Naive B cell (primary cell): ENCODE data around the gene LGALS4. TPM values are rescaled to one million over a fixed set of nuclear protein-coding genes. Genes with fewer than 3 reads are reported as not detected.
"Not testable (repeated sequence)": the region's sequence is repeated elsewhere in the genome, so short reads cannot be mapped to it uniquely, and the experiment has no call there.

Experiments
- ATAC-seq, 2 donors: fragments of 150-1000 bp; cut with Tn5 transposase; 2 replicates each; pipeline ENCODE4 v1.10.0; 2021; ENCODE audit warnings: low read depth in 2 of 2, mild to moderate bottlenecking in 2 of 2, moderate library complexity in 2 of 2
- DNase-seq: peaks from one replicate; pipeline ENCODE4 v3.0.0; 2022
- H3K27ac Mint-ChIP-seq, 6 donors: one replicate each; pipeline ENCODE4 v1.8.0; 2020 to 2022; ENCODE audit warnings: mild to moderate bottlenecking in 6 of 6, mixed read lengths in 6 of 6, moderate library complexity in 5 of 6, inconsistent platforms in 2 of 6
- H3K27me3 Mint-ChIP-seq, 3 donors: one replicate each; pipeline ENCODE4 v1.8.0; 2021 to 2022; ENCODE audit warnings: mixed read lengths in 3 of 3, mild to moderate bottlenecking in 1 of 3
- H3K36me3 Mint-ChIP-seq, 2 donors: one replicate each; pipeline ENCODE4 v1.8.0; 2020 to 2022; ENCODE audit warnings: mixed read lengths in 2 of 2, inconsistent platforms in 1 of 2, mild to moderate bottlenecking in 1 of 2
- H3K4me1 Mint-ChIP-seq, 3 donors: one replicate each; pipeline ENCODE4 v1.8.0; 2020 to 2022; ENCODE audit warnings: mixed read lengths in 3 of 3, inconsistent platforms in 1 of 3, mild to moderate bottlenecking in 1 of 3, moderate library complexity in 1 of 3
- H3K4me3 Mint-ChIP-seq, 8 donors: one replicate each; pipeline ENCODE4 v1.8.0; 2020 to 2022; ENCODE audit warnings: mild to moderate bottlenecking in 8 of 8, mixed read lengths in 8 of 8, moderate library complexity in 8 of 8, inconsistent platforms in 2 of 8
- H3K9me3 Mint-ChIP-seq, 7 donors: one replicate each; pipeline ENCODE4 v1.8.0; 2020 to 2022; ENCODE audit warnings: mixed read lengths in 7 of 7, mild to moderate bottlenecking in 5 of 7, inconsistent platforms in 2 of 7, moderate library complexity in 1 of 7
- polyA plus RNA-seq, 6 donors: library from polyadenylated mRNA; unstranded; fragments of 300-500 nt; fragmentation: Illumina TruSeq; gene quantifications; one replicate each; pipeline ENCODE4 v1.2.3, GENCODE V29; 2021; ENCODE audit warnings: low read depth in 6 of 6

The LGALS4 gene
- polyA plus RNA-seq, 6 donors from 2014 or later: 1.4 TPM; not detected in 5

GRCh38 chr19:38829203-38829602 lies 16.5 kb upstream of the LGALS4 start:
- not testable (repeated sequence) for H3K27me3 Mint-ChIP-seq, DNase-seq, H3K9me3 Mint-ChIP-seq, ATAC-seq, H3K36me3 Mint-ChIP-seq
- Mint-ChIP-seq H3K4me3 (peak overlapping the region in 4 of 8 donors; percentile 25 to 97 (median 93)), H3K27ac (peak overlapping the region in 1 of 6 donors; percentile 70), H3K4me1 (peaks cover 12 to 53% (median 37%) of the 10 kb centered on the region in 3 donors)

GRCh38 chr19:38826856-38827551 lies 14.3 kb upstream of the LGALS4 start:
- peak overlapping the region in 2 of 6 donors; percentile 34 to 83 for H3K27ac Mint-ChIP-seq
- H3K36me3 Mint-ChIP-seq: peaks cover 15 to 25% of the 10 kb centered on the region in 2 donors

GRCh38 chr19:38825936-38826335 lies 13.2 kb upstream of the LGALS4 start:
- Mint-ChIP-seq H3K4me1 (peaks cover 14 to 45% (median 37%) of the 10 kb centered on the region in 3 donors), H3K27ac (peak overlapping the region in 1 of 6 donors; percentile 47), H3K36me3 (peaks cover 15 to 25% of the 10 kb centered on the region in 2 donors)
- ATAC-seq, DNase-seq, H3K9me3 Mint-ChIP-seq, H3K27me3 Mint-ChIP-seq, H3K4me3 Mint-ChIP-seq: not testable (repeated sequence)

More at GRCh38 chr19:38826856-38827551, 14.3 kb upstream of the LGALS4 start:
- DNase-seq (no peak), ATAC-seq (no peak)
- Mint-ChIP-seq H3K27me3 (no peaks in the 10 kb centered on the region), H3K9me3 (no peaks in the 10 kb centered on the region), H3K4me3 (peak overlapping the region in 2 of 8 donors; percentile 8 to 53), H3K4me1 (peaks cover 21 to 55% (median 44%) of the 10 kb centered on the region in 3 donors)

DNA sequence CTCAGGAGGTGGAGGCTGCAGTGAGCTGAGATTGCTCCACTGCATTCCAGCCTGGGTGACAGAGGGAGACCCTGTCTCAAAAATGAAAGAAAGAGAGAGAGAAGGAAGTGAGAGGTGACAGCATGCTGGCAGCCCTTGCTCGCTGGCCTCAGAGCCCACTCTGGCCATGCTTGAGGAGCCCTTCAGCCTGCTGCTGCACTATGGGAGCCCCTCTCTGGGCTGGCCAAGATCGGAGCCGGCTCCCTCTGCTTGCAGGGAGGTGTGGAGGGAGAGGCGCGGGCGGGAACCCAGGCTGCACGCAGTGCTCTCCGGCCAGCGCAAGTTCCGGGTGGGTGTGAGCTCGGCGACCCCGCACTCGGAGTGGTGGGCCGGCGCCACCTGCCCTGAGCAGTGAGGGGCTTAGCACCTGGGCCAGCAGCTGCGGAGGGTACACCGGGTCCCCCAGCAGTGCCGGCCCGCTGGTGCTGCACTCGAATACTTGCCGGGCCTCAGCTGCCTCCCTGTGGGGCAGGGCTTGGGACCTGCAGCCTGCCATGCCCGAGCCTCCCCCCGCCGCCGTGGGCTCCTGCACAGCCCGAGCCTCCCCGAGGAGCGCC lies 8.6 kb upstream of the LGALS4 start:
- Mint-ChIP-seq H3K27ac (peak overlapping the region in 1 of 6 donors; percentile 59), H3K4me1 (peaks cover 14 to 33% (median 16%) of the 10 kb centered on the region in 3 donors), H3K36me3 (peaks cover 16 to 25% of the 10 kb centered on the region in 2 donors)
- not testable (repeated sequence) for ATAC-seq, H3K27me3 Mint-ChIP-seq, DNase-seq, H3K9me3 Mint-ChIP-seq, H3K4me3 Mint-ChIP-seq

GRCh38 chr19:38819231-38819920 lies 6.6 kb upstream of the LGALS4 start:
- H3K4me1 Mint-ChIP-seq: peaks cover 9 to 27% (median 16%) of the 10 kb centered on the region in 3 donors
- no peak for ATAC-seq
- peaks cover 16 to 34% of the 10 kb centered on the region in 2 donors for H3K36me3 Mint-ChIP-seq
- H3K9me3 Mint-ChIP-seq: no peaks in the 10 kb centered on the region
- H3K27me3 Mint-ChIP-seq: no peaks in the 10 kb centered on the region
- H3K4me3 Mint-ChIP-seq: no peak overlapping the region
- DNase-seq: no peak
- H3K27ac Mint-ChIP-seq: peak overlapping the region in 1 of 6 donors; percentile 69

- Mint-ChIP-seq H3K4me1 (peaks cover 1 to 16% (median 4%) of the 10 kb centered on the region in 3 donors), H3K27ac (no peak overlapping the region), H3K9me3 (no peaks in the 10 kb centered on the region), H3K27me3 (no peaks in the 10 kb centered on the region), H3K36me3 (peaks cover 0 to 19% of the 10 kb centered on the region in 2 donors), H3K4me3 (no peak overlapping the region)
- no peak for ATAC-seq
- DNase-seq: no peak
Measured at GRCh38 chr19:38817081-38817480, 4.3 kb upstream of the LGALS4 start.

DNA sequence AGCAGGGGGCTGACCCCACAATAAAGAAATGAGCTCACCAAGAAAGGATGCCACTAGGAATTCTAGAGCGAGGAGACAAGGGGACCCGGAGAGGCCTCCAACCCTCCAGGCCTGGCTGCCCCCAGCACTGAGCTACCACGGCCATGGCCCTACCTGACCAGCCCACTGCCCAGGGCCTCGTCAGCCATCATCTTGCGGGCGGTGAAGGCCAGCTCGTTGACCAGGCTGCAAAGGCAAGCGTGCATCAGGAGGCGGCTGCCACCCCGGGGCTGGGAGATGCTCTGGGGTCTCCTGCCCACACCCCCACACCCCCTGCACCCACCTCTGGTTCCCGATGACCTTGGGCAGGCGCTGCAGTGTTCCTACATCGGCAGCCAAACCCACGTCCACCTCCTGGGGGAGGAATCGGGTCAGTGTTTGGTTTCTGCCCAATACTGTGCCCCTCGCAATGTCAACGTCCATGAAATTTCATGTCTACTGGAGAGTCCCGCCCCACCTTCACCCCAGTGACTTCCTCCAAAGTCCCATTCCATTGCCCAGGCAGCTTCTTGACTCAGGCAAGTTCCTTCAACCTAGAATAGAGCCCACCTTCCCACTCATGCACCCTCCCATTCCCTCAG lies 3.5 kb upstream of the LGALS4 start:
- Mint-ChIP-seq H3K36me3 (peaks cover 0 to 19% of the 10 kb centered on the region in 2 donors), H3K4me3 (no peak overlapping the region), H3K4me1 (peaks cover 1 to 16% (median 4%) of the 10 kb centered on the region in 3 donors), H3K9me3 (no peaks in the 10 kb centered on the region), H3K27me3 (no peaks in the 10 kb centered on the region), H3K27ac (peak overlapping the region in 1 of 6 donors; percentile 74)
- ATAC-seq: no peak
- DNase-seq: no peak

- no peak overlapping the region for H3K4me3 Mint-ChIP-seq
- peak overlapping the region in 1 of 6 donors; percentile 54 for H3K27ac Mint-ChIP-seq
- ATAC-seq (no peak), DNase-seq (no peak)
- no peaks in the 10 kb centered on the region for H3K9me3 Mint-ChIP-seq
- peaks cover 0 to 19% of the 10 kb centered on the region in 2 donors for H3K36me3 Mint-ChIP-seq
- H3K27me3 Mint-ChIP-seq: no peaks in the 10 kb centered on the region
- peaks cover 0 to 9% (median 4%) of the 10 kb centered on the region in 3 donors for H3K4me1 Mint-ChIP-seq
Measured at GRCh38 chr19:38815059-38816001, 2.6 kb upstream of the LGALS4 start.

- ATAC-seq, H3K9me3 Mint-ChIP-seq, H3K4me3 Mint-ChIP-seq, DNase-seq, H3K27ac Mint-ChIP-seq, H3K27me3 Mint-ChIP-seq: not testable (repeated sequence)
- H3K4me1 Mint-ChIP-seq: peaks cover 2 to 10% (median 4%) of the 10 kb centered on the region in 3 donors
- H3K36me3 Mint-ChIP-seq: peaks cover 0 to 19% of the 10 kb centered on the region in 2 donors
Measured at GRCh38 chr19:38813932-38814331, 1.2 kb upstream of the LGALS4 start.

DNA sequence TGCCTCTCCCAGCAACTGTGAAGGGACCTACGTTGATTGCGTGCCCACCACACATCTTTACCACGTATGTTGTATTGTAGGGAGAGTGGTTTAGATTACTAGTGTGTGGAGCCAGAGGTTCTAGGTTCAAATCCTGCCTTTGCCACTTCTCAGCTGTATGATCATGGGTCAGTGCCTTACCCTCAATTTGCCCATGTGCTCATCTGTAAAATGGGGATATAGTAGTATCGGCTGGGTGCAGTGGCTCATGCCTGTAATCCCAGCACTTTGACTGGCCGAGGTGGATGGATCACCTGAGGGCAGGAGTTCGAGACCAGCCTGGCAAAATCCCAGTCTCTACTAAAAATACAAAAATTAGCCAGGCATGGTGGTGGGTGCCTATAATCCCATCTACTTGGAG lies 578 bp upstream of the LGALS4 start:
- peak overlapping the region in 1 of 6 donors; percentile 87 for H3K27ac Mint-ChIP-seq
- H3K36me3 Mint-ChIP-seq: peaks cover 0 to 20% of the 10 kb centered on the region in 2 donors
- H3K4me3 Mint-ChIP-seq: peak overlapping the region in 1 of 8 donors; percentile 10
- ATAC-seq (no peak), DNase-seq (no peak)
- H3K9me3 Mint-ChIP-seq: no peaks in the 10 kb centered on the region
- H3K4me1 Mint-ChIP-seq: peaks cover 2 to 10% (median 4%) of the 10 kb centered on the region in 3 donors
- H3K27me3 Mint-ChIP-seq: no peaks in the 10 kb centered on the region

DNA sequence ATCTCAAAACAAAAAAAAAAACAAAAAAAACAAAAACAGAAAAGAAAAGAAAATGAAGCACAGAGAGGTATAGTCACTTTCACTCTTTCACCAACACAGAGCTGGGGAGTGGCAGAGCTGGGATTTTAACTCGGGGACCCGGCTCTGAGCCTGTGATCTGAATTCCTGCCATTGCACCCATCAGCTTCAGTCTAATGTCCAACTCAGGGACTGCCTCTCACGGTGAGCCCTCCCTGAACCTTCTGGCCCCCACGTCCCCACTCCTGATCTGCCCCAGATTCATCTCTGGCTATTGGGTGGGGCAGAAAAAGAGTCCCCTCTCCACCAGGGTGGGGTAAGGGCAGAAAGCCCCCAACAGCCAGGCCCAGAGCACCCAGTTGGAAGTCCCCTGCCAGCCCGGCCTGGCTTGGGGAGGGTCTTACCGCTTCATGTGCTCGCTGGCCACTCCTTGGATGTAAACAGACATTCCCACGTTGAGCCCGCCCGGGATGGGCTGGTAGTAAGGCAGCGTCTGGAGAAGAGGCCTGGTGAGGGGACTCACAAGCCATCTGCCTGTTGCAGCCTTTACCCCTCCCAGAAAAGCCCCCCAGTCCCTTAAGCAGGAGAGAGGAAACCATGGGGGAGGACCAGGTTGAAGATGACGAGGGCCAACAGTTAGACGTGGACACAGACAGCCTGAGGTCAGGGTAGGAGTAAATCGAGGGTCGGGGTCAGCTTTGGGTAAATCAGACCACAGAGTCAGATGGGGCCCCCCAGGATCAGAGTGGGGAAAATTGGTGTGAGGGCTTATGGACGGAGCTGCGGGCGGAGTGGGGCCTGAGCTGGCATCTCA lies 520 bp downstream of the LGALS4 start:
- no peak for DNase-seq
- peaks cover 0 to 25% of the 10 kb centered on the region in 2 donors for H3K36me3 Mint-ChIP-seq
- peaks cover 2 to 12% (median 6%) of the 10 kb centered on the region in 3 donors for H3K4me1 Mint-ChIP-seq
- no peak for ATAC-seq
- no peaks in the 10 kb centered on the region for H3K27me3 Mint-ChIP-seq
- no peaks in the 10 kb centered on the region for H3K9me3 Mint-ChIP-seq
- H3K4me3 Mint-ChIP-seq: no peak overlapping the region
- H3K27ac Mint-ChIP-seq: peak overlapping the region in 2 of 6 donors; percentile 12 to 77
